ENCODE data around the gene RASSF3. TPM values are rescaled to one million over a fixed set of nuclear protein-coding genes. Genes with fewer than 3 reads are reported as not detected.

Gene RASSF3
- total RNA-seq, 1 donor from 2014 or later = 14.9 TPM

- DNase-seq (ENCODE audit: low read depth) = no peak
- no peak overlapping the region for H3K4me3 ChIP-seq (ENCODE audit: low read depth, low read length)
- no peak for TF ChIP-seq CTCF (conservative IDR thresholded peaks at IDR 0.05; ENCODE audit: low read depth, low read length)
Measured at GRCh38 chr12:64720884-64721283, 110.6 kb downstream of the RASSF3 start.

DNA sequence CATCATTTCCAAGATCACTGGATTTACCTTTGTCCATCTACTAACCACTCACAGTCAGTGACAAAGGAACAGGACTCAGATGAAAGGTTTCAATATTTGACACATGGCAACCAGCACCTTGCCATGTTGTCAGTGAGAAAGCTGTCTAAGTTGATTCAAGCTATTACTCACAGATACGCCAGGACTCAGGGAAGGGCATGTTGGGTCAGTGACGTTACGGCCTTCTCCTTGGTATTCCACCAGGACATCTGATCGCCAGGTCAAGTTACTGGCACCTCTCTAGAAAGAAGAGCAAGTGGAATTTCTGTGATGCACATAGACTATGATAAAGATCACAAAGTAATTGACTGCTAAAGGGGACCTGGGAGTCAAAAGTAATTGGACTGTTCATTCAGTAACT lies 112.5 kb downstream of the RASSF3 start:
- no peak for TF ChIP-seq CTCF (conservative IDR thresholded peaks at IDR 0.05; ENCODE audit: low read depth, low read length)
- no peak overlapping the region for H3K4me3 ChIP-seq (ENCODE audit: low read depth, low read length)
- DNase-seq (ENCODE audit: low read depth) = no peak

DNA sequence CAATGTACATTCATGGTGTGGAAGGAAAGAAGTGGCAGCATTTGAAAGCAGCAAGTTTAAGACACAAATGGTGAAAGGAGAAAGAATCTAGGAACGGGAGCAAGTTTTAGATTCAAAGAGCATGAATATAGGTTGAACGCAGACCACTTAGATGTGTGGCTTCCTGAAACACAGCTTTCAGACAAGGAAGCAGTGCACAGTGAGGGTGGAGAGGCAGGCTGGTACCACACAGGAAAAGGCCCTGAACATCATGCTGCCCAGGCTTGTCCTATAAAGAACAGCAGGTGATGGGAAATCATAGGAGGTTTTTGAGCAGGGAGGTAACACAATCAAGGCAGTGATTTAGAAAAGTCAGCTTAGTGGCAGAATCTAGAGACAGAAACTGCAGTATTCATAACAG lies 113.3 kb downstream of the RASSF3 start:
- no peak for DNase-seq (ENCODE audit: low read depth)
- H3K4me3 ChIP-seq (ENCODE audit: low read depth, low read length) = no peak overlapping the region
- no peak for TF ChIP-seq CTCF (conservative IDR thresholded peaks at IDR 0.05; ENCODE audit: low read depth, low read length)

GRCh38 chr12:64724201-64724745 lies 114.0 kb downstream of the RASSF3 start:
- no peak for DNase-seq (ENCODE audit: low read depth)
- no peak overlapping the region for H3K4me3 ChIP-seq (ENCODE audit: low read depth, low read length)
- no peak for TF ChIP-seq CTCF (conservative IDR thresholded peaks at IDR 0.05; ENCODE audit: low read depth, low read length)

DNA sequence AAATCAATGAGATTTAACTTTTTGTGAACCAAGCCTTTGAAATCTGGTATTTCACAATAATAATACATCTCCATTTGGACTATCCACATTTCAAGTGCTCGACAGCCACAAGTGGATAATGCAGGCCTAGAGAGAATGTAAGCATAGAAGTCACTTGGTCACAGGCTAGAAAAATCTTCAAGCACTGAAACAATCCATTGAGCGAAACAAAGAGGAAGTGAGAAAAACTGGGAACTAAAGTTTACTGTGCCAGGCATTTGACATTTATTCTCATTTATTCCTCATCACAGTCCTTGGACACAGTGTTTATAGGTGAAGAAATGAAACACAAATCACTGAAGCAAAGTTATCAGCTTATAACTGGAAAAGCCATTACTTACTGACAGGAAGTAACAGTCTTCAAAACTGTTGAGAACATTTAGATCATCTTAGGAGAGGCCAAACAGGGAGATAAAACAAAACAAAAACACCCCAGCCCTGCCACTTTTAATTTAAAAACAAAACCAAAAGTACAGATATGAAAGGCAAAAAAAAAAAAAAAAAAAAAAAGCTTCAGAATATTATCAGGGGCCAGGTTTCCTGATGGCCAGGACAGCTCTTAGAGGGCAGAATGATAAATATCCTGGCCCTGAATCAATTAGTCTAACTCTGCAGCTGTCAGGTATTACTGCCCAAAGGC lies 119.8 kb downstream of the RASSF3 start:
- no peak for DNase-seq (ENCODE audit: low read depth)
- TF ChIP-seq CTCF (conservative IDR thresholded peaks at IDR 0.05; ENCODE audit: low read depth, low read length) = no peak
- no peak overlapping the region for H3K4me3 ChIP-seq (ENCODE audit: low read depth, low read length)

GRCh38 chr12:64730588-64730969 lies 120.3 kb downstream of the RASSF3 start:
- no peak overlapping the region for H3K4me3 ChIP-seq (ENCODE audit: low read depth, low read length)
- no peak for DNase-seq (ENCODE audit: low read depth)
- TF ChIP-seq CTCF (conservative IDR thresholded peaks at IDR 0.05; ENCODE audit: low read depth, low read length) = no peak

DNA sequence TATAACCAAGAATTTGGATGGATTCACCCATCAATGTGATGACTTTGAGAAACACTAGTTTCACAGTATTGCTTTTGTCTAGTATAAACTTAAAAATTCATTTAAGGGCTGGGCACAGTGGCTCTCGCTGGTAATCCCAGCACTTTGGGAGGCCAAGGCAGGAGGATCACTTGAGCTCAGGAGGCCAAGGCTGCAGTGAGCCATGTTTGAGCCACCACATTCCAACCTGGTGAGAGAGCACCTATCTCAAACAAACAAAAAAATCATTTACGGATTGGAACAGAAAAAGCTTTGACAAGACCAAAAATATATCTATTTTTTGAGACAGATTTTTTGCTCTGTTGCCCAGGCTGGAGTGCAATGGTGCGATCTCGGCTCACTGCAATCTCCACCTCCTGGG lies 121.4 kb downstream of the RASSF3 start:
- DNase-seq (ENCODE audit: low read depth) = no peak
- H3K4me3 ChIP-seq (ENCODE audit: low read depth, low read length) = no peak overlapping the region
- TF ChIP-seq CTCF (conservative IDR thresholded peaks at IDR 0.05; ENCODE audit: low read depth, low read length) = no peak
